HG02610 (cell line): Measurements from ENCODE around the gene NKAIN4.
"Not testable (repeated sequence)": the region's sequence is repeated elsewhere in the genome, so short reads cannot be mapped to it uniquely, and the experiment has no call there.

Source experiments
- ATAC-seq: cut with Tn5 transposase; IDR thresholded peaks from one replicate; pipeline ENCODE4 v1.9.1; 2021; ENCODE audit warnings: mild to moderate bottlenecking, moderate library complexity; ENCODE audit not compliant: unreplicated experiment

Gene NKAIN4

GRCh38 chr20:63258781-63259180, 4.5 kb upstream of the NKAIN4 start:
- no peak for ATAC-seq

- ATAC-seq, result no peak
Measured at GRCh38 chr20:63257629-63258028, 3.4 kb upstream of the NKAIN4 start.

GRCh38 chr20:63256954-63257353, 2.7 kb upstream of the NKAIN4 start:
- no peak for ATAC-seq

GRCh38 chr20:63255931-63256704, 1.9 kb upstream of the NKAIN4 start:
- no peak for ATAC-seq

GRCh38 chr20:63254606-63255384, 532 bp upstream of the NKAIN4 start:
- ATAC-seq, result no peak

- ATAC-seq, result no peak
Measured at GRCh38 chr20:63253438-63254231, 628 bp downstream of the NKAIN4 start.

- ATAC-seq, result no peak
Measured at GRCh38 chr20:63253065-63253437, 1.2 kb downstream of the NKAIN4 start.

GRCh38 chr20:63252284-63252711, 2.0 kb downstream of the NKAIN4 start:
- no peak for ATAC-seq

GRCh38 chr20:63251350-63251749, 2.9 kb downstream of the NKAIN4 start:
- not testable (repeated sequence) for ATAC-seq

GRCh38 chr20:63249891-63250290, 4.4 kb downstream of the NKAIN4 start:
- ATAC-seq, result no peak

- no peak for ATAC-seq
Measured at GRCh38 chr20:63248835-63249591, 5.2 kb downstream of the NKAIN4 start.

GRCh38 chr20:63247671-63248228, 6.5 kb downstream of the NKAIN4 start:
- ATAC-seq, result no peak

- no peak for ATAC-seq
Measured at GRCh38 chr20:63246490-63247288, 7.6 kb downstream of the NKAIN4 start.

GRCh38 chr20:63244468-63244867, 9.8 kb downstream of the NKAIN4 start:
- no peak for ATAC-seq

GRCh38 chr20:63243604-63244247, 10.5 kb downstream of the NKAIN4 start:
- ATAC-seq, result no peak

GRCh38 chr20:63242736-63243135, 11.5 kb downstream of the NKAIN4 start:
- no peak for ATAC-seq

- ATAC-seq, result no peak
Measured at GRCh38 chr20:63241272-63241671, 13.0 kb downstream of the NKAIN4 start.

- ATAC-seq, result no peak
Measured at GRCh38 chr20:63240004-63240403, 14.3 kb downstream of the NKAIN4 start.

- no peak for ATAC-seq
Measured at GRCh38 chr20:63239431-63239830, 14.8 kb downstream of the NKAIN4 start.
